Measurements from ENCODE around the gene PRDM5. TPM values are rescaled to one million over a fixed set of nuclear protein-coding genes. Genes with fewer than 3 reads are reported as not detected.

Gene PRDM5
- total and polyA plus RNA-seq, 2 donors (not counting 3 experiments of a cell fraction or from before 2014, with no cell fraction given): 2.2 to 8.1 TPM

DNA sequence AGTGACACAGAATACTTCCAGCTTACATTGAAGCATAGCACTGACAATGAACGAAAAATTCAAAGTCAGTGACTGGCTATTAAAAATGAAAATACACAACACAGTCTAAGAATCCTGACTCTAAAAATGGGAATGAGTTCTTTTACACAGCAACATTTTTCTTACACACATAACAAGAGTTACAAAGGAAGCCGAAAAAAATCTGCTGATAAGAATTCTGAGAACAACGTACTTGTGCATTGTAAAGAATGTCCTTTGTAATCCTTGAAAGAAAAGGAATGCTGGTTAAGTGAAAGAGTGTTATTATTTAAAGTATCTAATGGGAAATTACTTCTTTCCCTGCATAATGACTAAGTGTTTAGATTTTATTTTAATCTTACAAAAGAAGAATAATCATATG is 199.4 kb downstream of the PRDM5 start:
- dilution Hi-C loops (cut with MboI; ENCODE audit: extremely low pct_ligation_motif_present, low sequenced_read_pairs): no loop called here
- no peak overlapping the region for H3K27ac ChIP-seq (ENCODE audit: insufficient read depth, low read depth, low read length)

More for the DNA sequence above, 199.4 kb downstream of the PRDM5 start:
- Histone ChIP-seq H3K36me3 (ENCODE audit: control insufficient read depth in 2 of 2, extremely low read depth in 1 of 2, insufficient read depth in 2 of 2, low read length in 2 of 2) (no peaks in the 10 kb centered on the region), H3K9ac (replicated peaks; ENCODE audit: extremely low read depth, insufficient read depth, low read length) (no peak overlapping the region), H3K9me3 (replicated peaks; ENCODE audit: control insufficient read depth, insufficient read depth, low read length) (no peaks in the 10 kb centered on the region), H3K4me2 (ENCODE audit: insufficient read depth, low read length) (no peak overlapping the region), H2AFZ (ENCODE audit: low read depth, low read length) (no peak overlapping the region), H3K27me3 (ENCODE audit: control insufficient read depth in 2 of 2, insufficient read depth in 2 of 2, low read length in 2 of 2) (no peaks in the 10 kb centered on the region), H3K4me3 (replicated peaks in 1 of 3; ENCODE audit: insufficient read depth in 1 of 3, low read depth in 1 of 3, low read length in 3 of 3) (no peak overlapping the region), H3K79me2 (ENCODE audit: control insufficient read depth, insufficient read depth, low read length) (no peaks in the 10 kb centered on the region), H3K9me1 (replicated peaks; ENCODE audit: control insufficient read depth, extremely low read depth, insufficient read depth, low read length) (no peaks in the 10 kb centered on the region), H4K20me1 (replicated peaks; ENCODE audit: control insufficient read depth, extremely low read depth, insufficient read depth, low read length) (no peaks in the 10 kb centered on the region), H3K4me1 (ENCODE audit: control insufficient read depth, extremely low read depth, insufficient read depth, low read length) (no peaks in the 10 kb centered on the region)
- TF ChIP-seq, protein P1, sequence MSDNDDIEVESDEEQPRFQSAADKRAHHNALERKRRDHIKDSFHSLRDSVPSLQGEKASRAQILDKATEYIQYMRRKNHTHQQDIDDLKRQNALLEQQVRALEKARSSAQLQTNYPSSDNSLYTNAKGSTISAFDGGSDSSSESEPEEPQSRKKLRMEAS (IDR thresholded peaks at IDR 0.05; ENCODE audit: insufficient read depth, insufficient read length): no peak
- no peak for TF ChIP-seq JUN (IDR thresholded peaks at IDR 0.05; ENCODE audit: borderline replicate concordance, insufficient read depth, insufficient read length, low read depth)
- no peak for TF ChIP-seq FOS (IDR thresholded peaks at IDR 0.05; ENCODE audit: borderline replicate concordance, insufficient read depth, low read length)
- no peak for TF ChIP-seq POLR2AphosphoS5 (IDR thresholded peaks at IDR 0.05; ENCODE audit: insufficient read depth, low read depth, low read length)
- no peak for TF ChIP-seq POLR2A (IDR thresholded peaks at IDR 0.05; ENCODE audit: low read depth, low read length)
- TF ChIP-seq GATA2 (IDR thresholded peaks at IDR 0.05; ENCODE audit: insufficient read depth, insufficient read length, low read depth, low read length): no peak
- no peak for TF ChIP-seq EZH2 (IDR thresholded peaks at IDR 0.05; ENCODE audit: borderline replicate concordance, low read depth, low read length, severe bottlenecking)
- TF ChIP-seq, protein P2, sequence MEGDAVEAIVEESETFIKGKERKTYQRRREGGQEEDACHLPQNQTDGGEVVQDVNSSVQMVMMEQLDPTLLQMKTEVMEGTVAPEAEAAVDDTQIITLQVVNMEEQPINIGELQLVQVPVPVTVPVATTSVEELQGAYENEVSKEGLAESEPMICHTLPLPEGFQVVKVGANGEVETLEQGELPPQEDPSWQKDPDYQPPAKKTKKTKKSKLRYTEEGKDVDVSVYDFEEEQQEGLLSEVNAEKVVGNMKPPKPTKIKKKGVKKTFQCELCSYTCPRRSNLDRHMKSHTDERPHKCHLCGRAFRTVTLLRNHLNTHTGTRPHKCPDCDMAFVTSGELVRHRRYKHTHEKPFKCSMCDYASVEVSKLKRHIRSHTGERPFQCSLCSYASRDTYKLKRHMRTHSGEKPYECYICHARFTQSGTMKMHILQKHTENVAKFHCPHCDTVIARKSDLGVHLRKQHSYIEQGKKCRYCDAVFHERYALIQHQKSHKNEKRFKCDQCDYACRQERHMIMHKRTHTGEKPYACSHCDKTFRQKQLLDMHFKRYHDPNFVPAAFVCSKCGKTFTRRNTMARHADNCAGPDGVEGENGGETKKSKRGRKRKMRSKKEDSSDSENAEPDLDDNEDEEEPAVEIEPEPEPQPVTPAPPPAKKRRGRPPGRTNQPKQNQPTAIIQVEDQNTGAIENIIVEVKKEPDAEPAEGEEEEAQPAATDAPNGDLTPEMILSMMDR (IDR thresholded peaks at IDR 0.05; ENCODE audit: extremely low read depth in 1 of 2, insufficient read depth in 1 of 2, low read depth in 1 of 2, low read length in 2 of 2): no peak
- TF ChIP-seq MYC (IDR thresholded peaks at IDR 0.05; ENCODE audit: low read depth, low read length): no peak
- ChIA-PET CTCF (interaction anchor here (1.0 to 1.2 kb wide), 2 partner anchors 12 to 254 kb away, joined by 3 read pairs; no protein-coding TSS in a partner anchor), POLR2A (no interaction called here)
- DNase-seq (ENCODE audit: low read depth, low spot score) (peak; percentile 51), FAIRE-seq (peak; percentile 49)
- intact Hi-C loops (cut with micrococcal nuclease): no loop called here
- no TSS peak for BruUV-seq (replicated peaks)

All from endothelial cell of umbilical vein (primary cell).